ENCODE data around the gene IPCEF1. TPM values are rescaled to one million over a fixed set of nuclear protein-coding genes. Genes with fewer than 3 reads are reported as not detected.
"Not testable (repeated sequence)": the region's sequence is repeated elsewhere in the genome, so short reads cannot be mapped to it uniquely, and the experiment has no call there.

Gene IPCEF1
- total and polyA plus RNA-seq, 7 donors, result 0.03 to 0.46 (median 0.24) TPM

- Histone ChIP-seq H3K27ac (no peak overlapping the region), H3K9me3 (no peaks in the 10 kb centered on the region), H3K4me3 (no peak overlapping the region), H3K4me1 (no peaks in the 10 kb centered on the region), H3K36me3 (ENCODE audit: insufficient read depth in 1 of 2, low read depth in 1 of 2) (no peaks in the 10 kb centered on the region), H3K27me3 (ENCODE audit: insufficient read depth in 3 of 3, low read length in 2 of 3) (no peaks in the 10 kb centered on the region)
- 71 to 82% (median 78%) methylated on average over 7 of the region's 7 CpGs for WGBS, 3 donors
- DNase-seq (no peak), ATAC-seq (no peak)
- intact Hi-C loops (cut with DNase I), result no loop called here
- TF ChIP-seq CTCF (IDR thresholded peaks at IDR 0.05), result no peak
Observed at GRCh38 chr6:154307696-154308425, 48.7 kb downstream of the IPCEF1 start.

- H3K36me3 ChIP-seq (ENCODE audit: insufficient read depth in 1 of 2, low read depth in 1 of 2); DNase-seq; intact Hi-C loops (cut with DNase I); ATAC-seq; H3K4me1 ChIP-seq; H3K27me3 ChIP-seq (ENCODE audit: insufficient read depth in 3 of 3, low read length in 2 of 3); H3K27ac ChIP-seq; H3K4me3 ChIP-seq; H3K9me3 ChIP-seq: not testable (repeated sequence)
- 94 to 98% (median 95%) methylated on average over 6 of the region's 6 CpGs for WGBS, 3 donors
Observed at GRCh38 chr6:154307147-154307546, 49.5 kb downstream of the IPCEF1 start.

DNA sequence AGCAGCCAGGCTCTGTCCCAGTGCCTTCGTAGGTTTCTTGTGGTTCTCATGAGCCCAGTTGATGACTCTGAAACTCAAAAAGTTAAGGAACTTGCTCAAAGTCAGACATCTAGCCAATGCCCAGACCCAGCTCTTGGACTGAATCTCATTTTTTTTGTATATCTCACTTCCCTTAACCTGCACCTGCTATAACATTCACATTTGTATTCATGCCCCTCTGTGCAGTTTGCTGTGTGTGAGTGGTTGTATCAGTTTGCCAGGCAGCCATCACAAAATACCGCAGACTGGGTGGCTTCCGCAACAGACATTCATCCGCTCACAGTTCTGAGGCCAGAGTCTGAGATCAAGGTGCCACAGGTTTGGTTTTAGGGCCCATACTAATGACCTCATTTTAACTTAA is 49.9 kb downstream of the IPCEF1 start:
- H3K4me3 ChIP-seq, result no peak overlapping the region
- no peak overlapping the region for H3K27ac ChIP-seq
- H3K36me3 ChIP-seq (ENCODE audit: insufficient read depth in 1 of 2, low read depth in 1 of 2), result no peaks in the 10 kb centered on the region
- no peaks in the 10 kb centered on the region for H3K9me3 ChIP-seq
- no peaks in the 10 kb centered on the region for H3K4me1 ChIP-seq
- ATAC-seq, result no peak
- intact Hi-C loops (cut with DNase I), result no loop called here
- TF ChIP-seq CTCF (IDR thresholded peaks at IDR 0.05), result no peak
- no peak for DNase-seq
- 97 to 98% (median 97%) methylated on average over 4 of the region's 4 CpGs for WGBS, 3 donors
- H3K27me3 ChIP-seq (ENCODE audit: insufficient read depth in 3 of 3, low read length in 2 of 3), result no peaks in the 10 kb centered on the region

- H3K27ac ChIP-seq, result no peak overlapping the region
- no peaks in the 10 kb centered on the region for H3K4me1 ChIP-seq
- no peak overlapping the region for H3K4me3 ChIP-seq
- intact Hi-C loops (cut with DNase I), result no loop called here
- no peak for TF ChIP-seq CTCF (IDR thresholded peaks at IDR 0.05)
- no peaks in the 10 kb centered on the region for H3K27me3 ChIP-seq (ENCODE audit: insufficient read depth in 3 of 3, low read length in 2 of 3)
- ATAC-seq, result no peak
- DNase-seq, result no peak
- no peaks in the 10 kb centered on the region for H3K9me3 ChIP-seq
- H3K36me3 ChIP-seq (ENCODE audit: insufficient read depth in 1 of 2, low read depth in 1 of 2), result no peaks in the 10 kb centered on the region
- 76 to 88% (median 83%) methylated on average over 1 of the region's 1 CpG for WGBS, 3 donors
Observed at GRCh38 chr6:154304191-154304590, 52.4 kb downstream of the IPCEF1 start.

DNA sequence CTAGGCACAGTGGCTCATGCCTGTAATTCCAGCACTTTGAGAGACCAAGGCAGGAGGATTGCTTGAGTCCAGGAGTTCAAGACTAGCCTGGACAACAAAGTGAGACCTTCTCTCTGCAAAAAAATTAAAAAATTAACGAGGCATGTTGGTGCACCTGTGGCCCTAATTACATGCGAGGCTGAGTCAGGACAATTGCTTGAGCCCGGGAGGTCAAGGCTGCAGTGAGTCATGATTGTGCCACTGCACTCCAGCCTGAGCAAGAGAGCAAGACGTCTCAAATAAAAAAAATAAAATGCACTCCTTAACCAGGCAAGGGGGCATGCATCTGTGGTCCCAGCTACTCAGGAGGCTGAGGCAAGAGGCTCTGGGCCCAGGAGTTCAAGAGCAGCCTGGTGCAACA is 53.0 kb downstream of the IPCEF1 start:
- 32 to 74% (median 48%) methylated on average over 4 of the region's 4 CpGs for WGBS, 3 donors
- H3K27ac ChIP-seq; ATAC-seq; H3K9me3 ChIP-seq; H3K27me3 ChIP-seq (ENCODE audit: insufficient read depth in 3 of 3, low read length in 2 of 3); H3K36me3 ChIP-seq (ENCODE audit: insufficient read depth in 1 of 2, low read depth in 1 of 2); intact Hi-C loops (cut with DNase I); DNase-seq; H3K4me1 ChIP-seq; H3K4me3 ChIP-seq: not testable (repeated sequence)
